GM18526 (cell line): ENCODE data around the gene RPL15.

Experiments
- POLR2A ChIP-seq: IDR thresholded peaks from 3 replicates; pipeline ENCODE4 v1.6.1; 2011; ENCODE audit not compliant: insufficient read length; ENCODE audit errors: extremely low read depth

RPL15 gene

DNA sequence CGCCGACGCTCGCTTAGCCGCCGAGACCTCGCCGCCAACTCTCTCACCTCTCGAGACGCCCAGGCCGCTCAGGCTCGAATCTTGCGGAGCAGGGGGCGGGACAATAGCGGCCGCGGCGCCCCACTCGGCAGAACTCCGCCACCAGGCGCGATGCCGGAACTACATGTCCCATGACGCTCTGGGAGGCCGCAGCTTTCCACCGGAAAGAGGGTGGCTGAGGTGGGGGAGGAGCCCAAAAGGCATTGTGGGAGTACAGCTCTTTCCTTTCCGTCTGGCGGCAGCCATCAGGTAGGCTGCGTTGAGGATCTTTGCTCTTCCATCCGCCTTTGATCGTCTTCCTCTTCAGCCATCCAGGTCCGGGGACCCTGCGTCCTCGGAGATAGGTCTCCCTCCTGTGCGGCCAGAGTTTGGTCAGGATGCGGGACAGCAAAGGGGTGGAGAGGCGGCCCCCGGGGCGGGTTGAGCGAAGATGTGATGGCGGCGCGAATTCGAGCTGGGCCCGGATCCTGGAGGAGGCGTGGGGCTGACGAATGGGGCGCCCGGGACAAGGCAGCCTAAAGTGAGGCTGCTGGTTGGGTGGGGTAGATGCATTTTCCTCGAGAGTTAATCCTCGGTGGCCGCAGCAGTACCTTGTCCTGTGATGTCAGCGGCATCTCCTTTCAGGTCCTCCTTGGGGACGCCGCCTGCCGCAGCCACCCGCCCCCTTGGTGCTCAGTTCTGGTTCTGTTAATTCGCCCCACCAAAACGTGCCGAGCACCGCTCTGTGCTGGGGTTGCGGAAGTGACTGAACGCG lies at the start of gene RPL15, which contains the start of gene NKIRAS1:
TSS of gene RPL15 (plus strand) at position 247 of the 793 bp plus-strand sequence. CDS start 728 bp downstream, outside the sequence.
TSS of gene NKIRAS1 (minus strand) at position 105 of the 793 bp plus-strand sequence. CDS start 6,086 bp downstream, outside the sequence.
- peak; percentile 98 for TF ChIP-seq POLR2A

DNA sequence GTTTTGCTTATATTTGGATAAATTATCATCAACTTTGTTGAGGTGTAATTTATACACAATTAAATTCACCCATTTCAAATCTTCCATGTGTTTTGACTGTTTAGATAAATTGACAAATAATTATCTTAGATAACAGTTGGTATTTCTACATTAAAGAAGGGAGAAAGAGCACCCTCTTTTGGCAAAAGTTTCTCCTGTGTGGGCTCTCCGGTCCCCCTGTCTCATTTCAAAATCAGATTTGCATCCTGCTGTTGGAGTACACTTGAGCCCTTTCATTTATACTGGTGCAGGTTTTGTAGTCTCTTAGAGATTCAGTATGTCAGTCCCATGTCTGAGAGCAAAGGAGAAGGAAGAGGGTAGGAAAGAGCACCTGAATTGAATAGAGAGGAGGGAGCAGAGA lies 49.5 kb upstream of the RPL15 start:
- TF ChIP-seq POLR2A, result no peak

DNA sequence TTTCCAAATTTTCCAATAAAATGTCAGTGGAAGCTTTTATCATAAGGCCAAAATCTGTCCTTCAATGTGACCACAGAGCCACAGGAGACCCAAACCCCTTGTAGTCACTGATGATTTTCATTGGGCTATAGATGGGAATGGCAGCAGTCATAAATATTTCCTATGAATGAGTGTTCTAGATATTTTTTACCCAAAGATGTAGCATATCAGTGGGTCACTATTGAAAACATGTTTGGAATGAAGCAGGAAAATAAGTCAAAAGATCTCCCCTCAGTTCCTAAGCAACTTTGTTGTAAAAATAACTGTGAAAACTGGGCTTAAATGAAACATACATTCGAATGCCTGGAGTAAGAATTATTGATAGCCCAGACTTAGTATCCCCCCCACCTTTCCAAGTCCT lies 49.1 kb upstream of the RPL15 start:
- no peak for TF ChIP-seq POLR2A

DNA sequence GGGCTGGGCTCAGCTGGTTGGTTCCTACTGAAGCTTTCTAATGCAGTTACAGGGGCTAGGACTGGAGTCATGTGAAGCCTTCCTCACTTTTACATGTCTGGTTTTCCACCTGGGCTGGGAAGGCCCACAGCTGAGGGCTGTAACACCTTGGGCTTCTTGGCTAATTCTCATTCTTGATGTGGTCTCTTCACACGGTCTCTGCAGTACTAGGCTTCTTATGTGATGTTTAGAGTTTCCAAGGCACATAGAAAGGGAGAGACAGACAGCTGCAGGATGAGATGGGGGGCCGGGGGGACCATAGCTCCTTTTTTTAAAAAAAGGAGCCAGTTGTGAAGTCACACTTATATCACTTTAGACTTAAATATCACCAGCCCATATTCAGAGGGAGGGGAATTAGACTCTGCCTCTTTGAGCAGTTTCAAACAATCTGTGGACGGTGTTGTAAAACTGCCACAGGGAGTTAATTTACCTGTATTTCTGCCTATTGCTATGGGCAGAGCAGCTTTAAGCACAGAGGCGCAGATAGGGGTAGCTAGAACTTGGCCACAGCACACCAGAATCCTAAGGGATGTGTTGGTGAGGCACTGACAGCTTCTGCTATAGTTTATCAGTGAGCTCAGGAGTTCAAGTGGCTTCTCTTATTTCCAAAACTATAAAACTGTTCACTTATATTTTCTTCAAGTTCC lies 46.8 kb upstream of the RPL15 start:
- TF ChIP-seq POLR2A, result no peak

DNA sequence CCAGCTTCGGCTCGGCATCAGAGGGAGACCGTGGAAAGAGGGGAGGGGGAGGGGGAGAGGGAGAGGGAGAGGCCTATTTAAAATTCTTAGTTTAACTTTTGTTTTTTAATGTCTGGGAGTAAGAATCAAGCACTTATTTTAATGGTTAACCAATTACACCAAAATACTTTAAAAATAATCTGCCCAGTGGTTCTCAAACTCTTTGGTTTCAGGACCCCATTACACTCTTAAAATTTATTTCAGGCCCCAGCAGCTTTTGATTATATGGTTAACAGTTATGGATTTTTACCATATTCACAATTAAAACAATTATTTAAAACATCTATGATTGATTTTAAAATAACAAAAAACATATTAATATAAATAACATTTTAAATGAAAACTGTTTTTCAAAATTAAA lies 44.6 kb upstream of the RPL15 start:
- TF ChIP-seq POLR2A, result no peak

DNA sequence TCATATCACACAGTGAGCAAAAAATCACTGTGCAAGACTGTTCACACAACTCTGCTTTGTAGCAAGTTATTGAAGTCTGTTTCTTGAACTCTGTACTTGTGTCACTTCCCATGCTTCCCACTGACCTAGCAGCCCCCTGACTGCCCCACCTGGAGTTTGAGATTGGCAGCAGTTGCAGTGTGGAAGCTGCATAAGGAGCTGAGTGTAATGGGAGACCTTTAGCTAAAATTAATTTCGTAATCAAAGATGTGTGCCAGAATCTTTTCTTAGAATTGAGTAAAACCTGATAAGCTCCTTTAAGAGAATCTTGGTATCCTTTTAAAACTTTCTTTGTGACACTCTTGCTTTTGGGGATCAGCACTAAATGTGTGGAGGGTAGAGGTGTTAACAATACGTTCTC lies 43.0 kb upstream of the RPL15 start:
- no peak for TF ChIP-seq POLR2A

DNA sequence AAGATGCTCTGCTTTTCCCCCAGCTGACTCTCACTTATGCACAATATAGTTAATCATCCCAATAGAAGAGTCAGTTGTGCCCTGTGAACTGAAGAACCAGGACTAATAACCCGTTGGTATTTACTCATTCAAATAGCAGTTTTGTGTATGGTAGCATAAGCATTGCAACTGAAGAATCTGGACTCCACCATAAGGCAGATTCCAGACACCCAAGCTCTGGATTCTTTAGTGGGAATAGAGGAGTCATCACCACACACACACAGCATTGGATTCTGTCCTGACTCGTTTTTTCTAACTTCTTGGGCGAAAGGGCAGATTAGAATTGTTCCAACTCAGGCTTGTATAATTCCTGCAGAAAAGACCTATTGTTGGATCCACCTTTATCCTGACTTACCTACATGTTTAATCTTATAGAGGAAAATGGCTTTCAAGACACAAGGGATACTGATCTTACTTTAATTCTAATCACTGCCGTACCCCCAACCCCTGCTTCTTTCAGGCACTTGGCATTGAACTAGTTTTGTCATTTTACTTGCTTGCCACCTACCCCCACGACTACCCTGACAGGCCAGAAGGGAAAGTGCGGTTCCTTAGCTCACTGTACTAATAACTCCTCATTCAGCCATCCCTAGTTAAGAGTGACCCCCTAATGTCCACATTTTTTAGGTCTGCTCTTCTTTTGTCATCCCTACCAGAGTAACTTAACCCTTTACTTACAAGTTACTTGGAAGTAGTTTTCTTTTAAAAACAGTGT lies 42.4 kb upstream of the RPL15 start:
- no peak for TF ChIP-seq POLR2A

DNA sequence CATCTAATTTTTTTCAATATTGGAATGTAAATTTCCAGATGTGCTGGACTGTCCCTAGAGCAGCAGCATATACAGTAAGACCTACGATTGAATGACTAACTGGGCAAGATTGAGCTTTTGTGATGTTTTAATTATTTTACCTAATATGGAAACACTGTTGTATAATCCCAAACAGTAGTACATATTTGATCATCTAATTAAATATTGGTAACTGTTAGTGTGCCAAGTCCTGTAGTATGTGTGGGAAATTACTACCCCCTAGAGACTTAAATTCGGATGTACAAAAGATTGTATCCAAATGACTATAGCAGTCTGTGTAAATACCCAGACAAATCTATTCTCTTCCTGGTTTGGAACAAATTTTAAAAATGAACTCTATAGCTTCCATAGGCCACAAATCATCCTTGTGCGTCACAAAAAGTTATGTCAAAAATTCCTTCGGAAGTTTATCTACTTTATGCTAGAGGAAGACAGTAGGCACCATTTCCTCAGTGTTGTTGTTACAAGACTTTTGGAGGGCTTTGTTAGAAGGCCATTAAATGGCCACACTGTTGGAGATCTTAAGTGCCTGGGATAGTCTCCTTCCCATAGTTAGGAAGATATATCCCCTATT lies 41.7 kb upstream of the RPL15 start:
- no peak for TF ChIP-seq POLR2A

DNA sequence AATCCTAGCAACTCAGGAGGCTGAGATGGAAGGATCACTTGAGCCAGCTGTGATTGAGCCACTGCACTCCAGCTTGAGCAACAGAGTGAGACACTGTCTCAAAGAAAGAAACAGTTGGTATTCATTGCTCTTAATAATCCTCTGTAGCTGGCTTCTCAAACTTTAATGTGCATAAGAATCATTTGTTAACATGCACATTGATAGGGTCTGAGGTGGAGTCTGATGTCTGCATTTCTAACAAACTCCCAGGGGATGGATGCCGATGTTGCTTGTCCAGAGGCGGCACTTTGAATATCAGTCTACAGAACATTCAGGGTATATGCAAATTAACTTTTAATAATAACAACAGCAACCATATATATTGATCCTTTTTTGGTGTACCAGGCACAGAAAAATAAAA lies 40.0 kb upstream of the RPL15 start:
- no peak for TF ChIP-seq POLR2A

DNA sequence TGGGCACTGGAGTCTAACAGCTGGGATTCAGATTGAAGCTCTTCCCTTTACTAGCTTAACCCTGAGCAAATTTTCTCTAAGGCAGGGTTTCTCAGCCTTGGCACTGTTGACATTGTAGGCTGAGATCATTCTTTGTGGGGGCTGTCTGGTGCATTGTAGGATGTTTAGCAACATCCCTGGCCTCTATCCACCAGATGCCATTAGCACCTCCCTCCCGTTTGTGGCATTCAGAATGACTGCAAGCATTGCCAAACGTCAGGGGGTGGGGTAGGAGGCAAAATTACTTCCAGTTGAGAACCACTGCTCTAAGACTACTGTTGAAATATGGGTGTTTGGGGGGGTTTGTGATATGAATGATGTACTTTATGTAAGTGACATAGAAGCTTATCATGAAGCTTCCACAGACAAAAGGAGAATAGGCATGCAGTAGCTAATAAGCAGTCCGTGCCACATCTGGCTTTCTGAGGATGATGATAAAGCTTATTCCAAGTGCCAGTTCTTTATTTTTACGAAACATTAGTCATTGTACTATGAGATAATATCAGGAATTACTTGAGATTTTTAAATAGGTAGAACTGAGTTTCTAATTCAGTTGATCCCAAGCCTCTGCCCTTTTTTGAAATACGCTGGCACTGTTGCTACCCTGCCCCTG lies 39.5 kb upstream of the RPL15 start:
- TF ChIP-seq POLR2A, result no peak

DNA sequence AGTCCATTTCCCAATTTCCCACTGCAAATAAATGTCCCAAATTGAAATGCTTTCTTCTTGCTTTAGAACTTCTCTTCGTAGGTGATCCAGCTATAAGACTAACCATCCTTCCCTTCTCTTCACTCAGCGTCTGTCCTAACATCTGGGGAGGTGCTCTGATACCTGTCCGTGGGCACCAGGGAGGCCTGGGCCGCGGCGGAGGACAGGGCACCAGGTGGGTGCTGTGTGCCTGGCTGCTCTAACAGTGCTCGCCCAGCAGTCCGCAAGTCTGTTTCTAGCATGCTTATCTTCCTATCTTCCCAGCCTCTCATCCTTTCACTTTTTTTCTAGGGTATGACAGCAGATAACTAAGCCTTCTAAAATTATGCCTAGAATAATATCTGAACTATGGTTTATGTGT lies 37.4 kb upstream of the RPL15 start:
- TF ChIP-seq POLR2A, result no peak

DNA sequence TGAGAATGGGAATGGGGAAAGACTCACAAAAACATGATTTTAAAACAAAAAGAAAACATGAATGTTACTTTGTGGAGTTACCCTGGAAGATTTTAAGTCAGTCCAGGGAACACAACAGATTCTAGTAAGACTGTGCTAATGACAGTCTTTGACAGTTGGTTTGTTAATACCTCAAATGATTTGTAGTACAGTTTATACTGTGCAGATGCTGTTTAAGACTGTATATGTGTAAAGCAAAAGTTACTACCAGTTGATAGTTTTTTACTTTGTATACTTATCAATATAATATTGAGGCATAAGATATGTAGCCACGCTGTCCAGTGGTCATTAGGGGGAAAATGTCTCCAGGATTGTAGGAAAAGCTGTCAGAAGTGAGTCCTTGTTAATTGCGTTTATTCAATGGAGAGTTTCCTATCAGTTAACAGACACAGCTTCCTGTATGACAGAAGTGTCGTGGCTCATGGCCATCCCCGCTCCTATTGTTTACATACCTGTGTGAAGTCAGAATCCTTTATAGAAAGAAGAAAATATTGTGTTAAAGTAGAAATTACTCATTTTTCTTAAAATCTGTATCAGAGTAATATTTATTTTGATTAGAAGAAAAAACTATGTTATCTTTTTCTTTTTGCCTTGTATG lies 36.1 kb upstream of the RPL15 start:
- TF ChIP-seq POLR2A, result no peak

DNA sequence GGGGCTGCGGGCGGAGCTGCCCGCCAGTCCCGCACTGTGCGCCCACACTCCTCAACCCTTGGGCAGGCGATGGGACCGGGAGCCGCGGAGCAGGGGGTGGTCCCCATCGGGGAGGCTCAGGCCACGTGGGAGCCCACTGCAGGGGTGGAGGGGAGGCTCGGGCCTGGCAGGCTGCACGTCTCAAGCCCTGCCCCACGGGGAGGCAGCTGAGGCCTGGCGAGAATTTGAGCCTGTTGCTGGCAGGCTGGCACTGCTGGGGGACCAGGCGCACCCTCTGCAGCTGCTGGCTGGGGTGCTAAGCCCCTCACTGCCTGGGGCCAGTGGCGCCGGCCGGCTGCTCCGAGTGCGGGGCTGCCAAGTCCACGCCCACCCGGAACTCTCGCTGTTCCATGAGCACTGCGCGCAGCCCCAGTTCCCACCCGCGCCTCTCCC lies 34.4 kb upstream of the RPL15 start:
- TF ChIP-seq POLR2A, result no peak

DNA sequence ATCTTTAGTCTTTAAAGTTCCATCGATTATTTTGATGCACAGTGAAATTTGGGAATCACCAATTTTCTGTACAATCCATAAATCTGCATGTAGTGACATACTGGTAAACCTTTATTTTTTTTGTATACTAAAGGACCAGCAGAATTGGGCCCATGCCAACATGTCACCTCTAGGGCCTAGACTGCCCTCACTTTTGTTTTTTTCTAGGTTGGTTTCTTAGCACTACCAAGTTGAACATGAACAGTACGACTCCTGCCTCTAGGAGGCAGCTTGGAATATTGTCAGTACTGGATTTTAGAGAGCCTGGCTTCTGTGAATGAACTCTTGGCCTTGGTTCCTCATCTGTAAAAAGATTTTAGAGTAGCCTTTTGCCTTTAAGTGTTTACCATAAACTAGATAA lies 32.5 kb upstream of the RPL15 start:
- no peak for TF ChIP-seq POLR2A
